Sigmoid colon (tissue), 4 donors: ENCODE measurements around the gene NPTX1.

Experiments used
- EP300 ChIP-seq, 4 donors: sonication (generic); formaldehyde crosslinking; IDR thresholded peaks; one replicate each; pipeline ENCODE4 v1.6.1; 2017; ENCODE audit warnings: antibody characterized with exemption in 4 of 4
- TF ChIP-seq, protein P1 (sequence below), 4 experiments: fragments of 450-650 bp in 3 of 4; fragments of 200-600 bp in 1 of 4; IDR thresholded peaks; one replicate each; pipeline ENCODE4 v1.5.1; 2016 to 2019; ENCODE audit warnings: antibody characterized with exemption in 4 of 4, mild to moderate bottlenecking in 3 of 4, moderate library complexity in 2 of 4

DNA sequence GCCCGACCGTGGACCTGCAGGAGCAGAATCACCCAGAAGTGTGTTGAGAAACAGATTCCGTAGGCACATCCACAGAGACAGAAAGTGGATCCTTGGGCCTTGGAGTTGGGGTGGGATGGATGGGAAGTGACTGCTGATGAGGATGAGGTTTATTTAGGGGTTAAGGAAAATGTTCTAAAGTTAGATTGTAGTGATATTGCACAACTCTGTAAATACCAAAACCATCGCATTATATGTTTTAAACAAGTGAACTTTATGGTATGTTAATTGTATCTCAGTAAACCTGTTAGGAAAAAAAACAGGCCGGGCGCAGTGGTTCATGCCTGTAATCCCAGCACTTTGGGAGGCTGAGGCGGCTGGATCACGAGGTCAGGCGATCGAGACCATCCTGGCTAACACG, 57.8 kb downstream of the NPTX1 start:
- no peak for TF ChIP-seq EP300 (IDR thresholded peaks at IDR 0.05)
- TF ChIP-seq, protein P1, sequence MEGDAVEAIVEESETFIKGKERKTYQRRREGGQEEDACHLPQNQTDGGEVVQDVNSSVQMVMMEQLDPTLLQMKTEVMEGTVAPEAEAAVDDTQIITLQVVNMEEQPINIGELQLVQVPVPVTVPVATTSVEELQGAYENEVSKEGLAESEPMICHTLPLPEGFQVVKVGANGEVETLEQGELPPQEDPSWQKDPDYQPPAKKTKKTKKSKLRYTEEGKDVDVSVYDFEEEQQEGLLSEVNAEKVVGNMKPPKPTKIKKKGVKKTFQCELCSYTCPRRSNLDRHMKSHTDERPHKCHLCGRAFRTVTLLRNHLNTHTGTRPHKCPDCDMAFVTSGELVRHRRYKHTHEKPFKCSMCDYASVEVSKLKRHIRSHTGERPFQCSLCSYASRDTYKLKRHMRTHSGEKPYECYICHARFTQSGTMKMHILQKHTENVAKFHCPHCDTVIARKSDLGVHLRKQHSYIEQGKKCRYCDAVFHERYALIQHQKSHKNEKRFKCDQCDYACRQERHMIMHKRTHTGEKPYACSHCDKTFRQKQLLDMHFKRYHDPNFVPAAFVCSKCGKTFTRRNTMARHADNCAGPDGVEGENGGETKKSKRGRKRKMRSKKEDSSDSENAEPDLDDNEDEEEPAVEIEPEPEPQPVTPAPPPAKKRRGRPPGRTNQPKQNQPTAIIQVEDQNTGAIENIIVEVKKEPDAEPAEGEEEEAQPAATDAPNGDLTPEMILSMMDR (IDR thresholded peaks at IDR 0.05): no peak
